Activated CD8-positive, alpha-beta memory T cell treated with anti-CD3 and anti-CD28 coated beads, Interleukin-2, amount 10 ng/mL, durations not matched to agents 7 days and 5 days (primary cell): ENCODE measurements around the gene YPEL5. TPM values are rescaled to one million over a fixed set of nuclear protein-coding genes. Genes with fewer than 3 reads are reported as not detected.

Experiments
- ATAC-seq: fragments of 150-1000 bp; cut with Tn5 transposase; one replicate; pipeline ENCODE4 v1.10.0; 2021; ENCODE audit warnings: moderate library complexity
- CTCF ChIA-PET: fragments of 350-600 bp; sonication (Branson Sonifier 250); formaldehyde crosslinking; loops from one replicate; lab custom pipeline; 2021; ENCODE audit warnings: antibody characterized with exemption; lab: Charles Lee
- DNase-seq: peaks from one replicate; pipeline ENCODE4 v3.0.0-alpha.2; 2020
- H3K27ac Mint-ChIP-seq: one replicate; pipeline ENCODE4 v1.8.0; 2021; ENCODE audit warnings: mild to moderate bottlenecking, mixed read lengths
- H3K27me3 Mint-ChIP-seq: one replicate; pipeline ENCODE4 v1.8.0; 2021; ENCODE audit warnings: mixed read lengths
- H3K36me3 Mint-ChIP-seq: one replicate; pipeline ENCODE4 v1.8.0; 2021; ENCODE audit warnings: mild to moderate bottlenecking, mixed read lengths
- H3K4me1 Mint-ChIP-seq: one replicate; pipeline ENCODE4 v1.8.0; 2021; ENCODE audit warnings: mixed read lengths
- H3K4me3 Mint-ChIP-seq: one replicate; pipeline ENCODE4 v1.8.0; 2021; ENCODE audit warnings: mild to moderate bottlenecking, moderate library complexity, mixed read lengths
- H3K9me3 Mint-ChIP-seq: one replicate; pipeline ENCODE4 v1.8.0; 2022; ENCODE audit warnings: low read depth, mixed read lengths
- total RNA-seq, 2 experiments: library from RNA; stranded (reverse); gene quantifications; one replicate each; pipeline ENCODE4 v1.2.3, GENCODE V29; 2021

YPEL5 gene
- total RNA-seq, 2 experiments from 2014 or later = 24.2 to 26.5 TPM

DNA sequence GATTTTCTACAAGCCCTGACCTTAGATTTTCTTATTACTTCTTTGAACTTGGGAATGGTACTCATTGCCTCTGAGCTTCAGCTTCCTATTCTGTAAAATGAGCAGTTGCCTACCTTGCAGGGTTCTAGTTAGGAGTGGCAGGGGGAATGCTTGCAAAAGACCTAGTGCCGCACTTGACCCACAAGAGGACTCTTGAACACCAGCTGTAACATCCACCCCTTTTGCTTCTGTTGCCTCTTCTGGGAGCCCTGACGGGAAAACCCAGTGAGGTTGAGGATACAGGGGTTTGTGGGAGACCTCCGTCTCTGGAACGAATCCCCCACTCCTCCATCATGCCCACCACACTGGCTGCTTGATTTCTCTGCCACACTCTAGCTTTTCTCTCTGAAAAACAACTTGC, 57.5 kb downstream of the YPEL5 start:
- Mint-ChIP-seq H3K4me3 (no peak overlapping the region), H3K4me1 (peaks cover 10% of the 10 kb centered on the region), H3K36me3 (no peaks in the 10 kb centered on the region), H3K9me3 (no peaks in the 10 kb centered on the region), H3K27me3 (peaks cover 5% of the 10 kb centered on the region), H3K27ac (no peak overlapping the region)
- CTCF ChIA-PET = interaction anchor here (0.7 to 2.8 kb wide), 5 partner anchors 10 to 508 kb away, joined by 3 to 23 read pairs (median 4); no protein-coding TSS in a partner anchor
- DNase-seq (no peak), ATAC-seq (no peak)

DNA sequence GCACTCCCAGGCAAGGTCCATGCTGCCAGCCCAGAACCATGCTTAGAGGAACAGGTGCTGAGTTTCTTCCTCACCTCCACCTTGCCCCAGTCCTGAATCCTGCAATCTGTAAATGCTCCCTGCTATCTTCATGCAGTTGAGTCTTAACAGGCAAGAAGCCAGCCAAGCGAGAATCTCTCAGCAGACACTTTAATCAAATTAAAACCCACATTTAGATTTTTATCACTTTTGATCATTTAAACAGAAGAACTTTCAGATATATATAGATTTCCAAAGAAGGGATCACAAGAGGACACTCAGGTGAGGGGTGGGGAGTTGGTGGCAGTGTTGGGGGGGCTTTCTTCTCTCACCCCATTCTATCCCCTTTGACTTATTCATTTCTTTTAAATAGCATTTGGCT, 58.6 kb downstream of the YPEL5 start:
- Mint-ChIP-seq H3K9me3 (no peaks in the 10 kb centered on the region), H3K4me1 (peaks cover 14% of the 10 kb centered on the region), H3K27me3 (peaks cover 5% of the 10 kb centered on the region), H3K27ac (no peak overlapping the region), H3K4me3 (no peak overlapping the region), H3K36me3 (no peaks in the 10 kb centered on the region)
- ATAC-seq (no peak), DNase-seq (no peak)
- CTCF ChIA-PET = interaction anchor here (1.7 to 2.8 kb wide), 2 partner anchors 40 to 507 kb away, joined by 5 to 23 read pairs; no protein-coding TSS in a partner anchor

DNA sequence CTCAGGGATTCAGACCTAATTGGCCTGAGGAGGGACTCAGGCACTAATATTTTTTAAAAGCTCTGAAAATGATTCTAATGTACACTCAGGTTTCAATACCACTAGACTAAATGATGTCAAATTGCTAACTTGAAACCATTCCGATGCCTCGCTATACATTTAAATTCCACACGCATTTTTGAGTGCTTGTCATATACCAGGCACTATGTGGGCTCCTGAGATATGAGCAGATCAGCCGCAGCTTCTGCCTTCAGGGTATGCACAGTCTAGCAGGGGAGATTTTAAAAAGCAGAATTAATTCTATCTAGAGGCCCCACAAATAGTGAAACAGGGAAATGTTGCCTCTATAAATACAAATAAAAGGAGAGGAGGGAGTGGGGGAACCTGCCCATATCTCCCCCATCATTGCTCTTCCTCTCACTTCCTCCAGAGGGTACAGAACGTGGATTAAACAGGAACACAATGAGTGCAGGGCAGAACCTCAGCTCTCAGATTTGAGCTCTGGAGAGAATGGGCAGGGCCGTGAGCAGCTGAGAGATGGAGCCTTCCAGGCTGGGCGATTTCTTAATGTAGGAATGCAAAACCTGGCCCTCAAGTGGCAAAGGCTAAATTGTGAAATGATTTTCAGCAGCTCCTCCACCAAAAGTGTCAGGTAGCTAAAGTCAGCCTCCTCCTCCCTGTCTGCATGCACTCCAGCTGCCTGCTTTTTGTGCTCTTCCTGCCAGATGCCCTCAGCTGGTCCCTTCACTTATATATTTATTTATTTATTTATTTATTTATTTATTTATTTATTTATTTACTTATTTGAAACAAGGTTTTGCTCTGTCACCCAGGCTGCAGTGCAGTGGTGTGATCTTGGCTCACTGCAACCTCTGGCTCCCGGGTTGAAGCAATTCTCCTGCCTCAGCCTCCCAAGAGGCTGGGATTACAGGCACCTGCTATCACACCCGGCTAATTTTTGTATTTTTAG, 59.9 kb downstream of the YPEL5 start:
- CTCF ChIA-PET = interaction anchor here (1.2 to 7.1 kb wide), 5 partner anchors 16 to 503 kb away, joined by 3 to 172 read pairs (median 5); no protein-coding TSS in a partner anchor
- ATAC-seq (no peak), DNase-seq (no peak)
- H3K27me3 Mint-ChIP-seq = peaks cover 5% of the 10 kb centered on the region
- H3K36me3 Mint-ChIP-seq = no peaks in the 10 kb centered on the region
- no peak overlapping the region for H3K4me3 Mint-ChIP-seq
- H3K4me1 Mint-ChIP-seq = peaks cover 14% of the 10 kb centered on the region
- H3K9me3 Mint-ChIP-seq = no peaks in the 10 kb centered on the region
- H3K27ac Mint-ChIP-seq = no peak overlapping the region

DNA sequence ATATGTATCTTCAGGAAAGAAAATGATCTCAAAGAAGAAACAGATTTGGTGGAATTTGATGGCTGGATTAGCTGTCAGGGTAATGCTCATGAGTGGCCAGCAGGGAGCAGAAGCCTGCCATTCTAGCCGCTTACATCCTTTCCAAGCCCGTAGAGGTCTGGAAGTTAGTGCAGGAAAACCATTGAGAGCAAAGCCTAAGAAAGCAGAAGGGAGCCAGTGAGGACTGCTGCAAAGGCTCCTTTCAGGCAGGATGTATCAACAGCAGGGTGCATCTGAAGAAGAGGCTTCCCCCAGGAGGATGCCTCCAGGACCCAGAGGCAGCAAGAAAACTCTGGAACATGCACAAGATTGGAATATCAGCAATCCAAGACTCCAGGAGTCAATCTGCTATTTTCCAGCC, 61.6 kb downstream of the YPEL5 start:
- H3K4me3 Mint-ChIP-seq = no peak overlapping the region
- peaks cover 14% of the 10 kb centered on the region for H3K4me1 Mint-ChIP-seq
- ATAC-seq = peak; percentile 70
- no peaks in the 10 kb centered on the region for H3K36me3 Mint-ChIP-seq
- CTCF ChIA-PET = interaction anchor here (0.5 to 7.1 kb wide), 35 partner anchors 9 to 962 kb away, joined by 3 to 172 read pairs (median 5); partner anchors contain the start of gene LBH
- H3K9me3 Mint-ChIP-seq = no peaks in the 10 kb centered on the region
- peaks cover 2% of the 10 kb centered on the region for H3K27me3 Mint-ChIP-seq
- peak; percentile 54 for DNase-seq
- no peak overlapping the region for H3K27ac Mint-ChIP-seq

DNA sequence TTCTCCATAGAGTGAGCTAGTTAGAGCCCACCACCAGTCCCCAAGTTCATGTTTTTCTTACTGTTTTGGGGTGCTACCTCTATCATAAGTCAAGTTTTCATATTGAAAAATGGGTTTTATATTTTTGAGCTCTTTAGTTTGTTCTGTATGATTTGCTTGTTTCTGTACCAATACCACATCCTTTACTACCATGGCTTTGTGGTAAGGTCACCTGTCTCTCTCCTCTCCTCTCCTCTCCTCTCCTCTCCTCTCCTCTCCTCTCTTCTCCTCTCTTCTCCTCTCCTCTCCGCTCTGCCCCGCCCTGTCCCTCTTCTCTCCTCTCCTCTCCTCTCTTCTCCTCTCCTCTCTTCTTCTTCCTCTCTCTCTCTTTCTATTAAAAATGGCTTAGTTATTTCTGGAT, 62.4 kb downstream of the YPEL5 start:
- CTCF ChIA-PET = interaction anchor here (0.7 to 7.1 kb wide), 27 partner anchors 8 to 961 kb away, joined by 3 to 172 read pairs (median 6); partner anchors contain the start of gene LBH
- no peak overlapping the region for H3K27ac Mint-ChIP-seq
- DNase-seq (no peak), ATAC-seq (peak; percentile 53)
- peaks cover 14% of the 10 kb centered on the region for H3K4me1 Mint-ChIP-seq
- no peak overlapping the region for H3K4me3 Mint-ChIP-seq
- H3K27me3 Mint-ChIP-seq = peaks cover 2% of the 10 kb centered on the region
- no peaks in the 10 kb centered on the region for H3K9me3 Mint-ChIP-seq
- H3K36me3 Mint-ChIP-seq = no peaks in the 10 kb centered on the region

Other genes starting within 250 kb of the YPEL5 start
- gene ALK, start 225.4 kb upstream of the YPEL5 start, total RNA-seq = not detected
- 10 to 100 TPM; 68.5 to 71.5 TPM for gene LBH, start 84.5 kb downstream of the YPEL5 start, total RNA-seq